Heart left ventricle (tissue), 13 donors: Measurements from ENCODE around the gene MDP1.

Experiments used
- CTCF ChIP-seq, 12 donors: fragments of 200-600 bp; sonication (generic) in 4 of 12; IDR thresholded peaks; one replicate each; pipeline versions ENCODE4 v1.5.0 to v1.8.0; 2018 to 2022; ENCODE audit warnings: antibody characterized with exemption in 12 of 12, mild to moderate bottlenecking in 5 of 12
- POLR2A ChIP-seq, 2 donors: fragments of 450-650 bp; IDR thresholded peaks; one replicate each; pipeline ENCODE4 v1.6.1; 2017; ENCODE audit warnings: antibody characterized with exemption in 2 of 2, mild to moderate bottlenecking in 2 of 2, moderate library complexity in 2 of 2
- donor health status: ischemic (EF 13 %, LVEDD 7.1; RV severe dilation, severe dysfunction).
- donor health status: DM: no; HTN: yes; CAD: no.
- donor health status: DM: no; HTN: no; CAD: no.
- donor health status: ischemic (EF 25% LVEDD 6.9; RV normal size, moderate dysfunction).
- donor health status: ischemic (EF 25% LVEDD 5.7; RV mildly dilated, moderate dysfunction).
- donor health status: ischemic (EF 35%, LVEDD 5.7; RV mildly dilated, moderate dysfunction).
- donor health status: nonischemic (EF 11% LVEDD 7.7; RV severe dilation, severe dysfunction).
- donor health status: DM: yes; HTN: yes; CAD: no.
- donor health status: PGD.
- donor health status: ischemic (EF 29% LVEDD 5.4; RV normal size, mild dysfunction).
- donor health status: nonischemic (EF 23%, LVEDD 6.1; RV moderate dilation, normal function).

DNA sequence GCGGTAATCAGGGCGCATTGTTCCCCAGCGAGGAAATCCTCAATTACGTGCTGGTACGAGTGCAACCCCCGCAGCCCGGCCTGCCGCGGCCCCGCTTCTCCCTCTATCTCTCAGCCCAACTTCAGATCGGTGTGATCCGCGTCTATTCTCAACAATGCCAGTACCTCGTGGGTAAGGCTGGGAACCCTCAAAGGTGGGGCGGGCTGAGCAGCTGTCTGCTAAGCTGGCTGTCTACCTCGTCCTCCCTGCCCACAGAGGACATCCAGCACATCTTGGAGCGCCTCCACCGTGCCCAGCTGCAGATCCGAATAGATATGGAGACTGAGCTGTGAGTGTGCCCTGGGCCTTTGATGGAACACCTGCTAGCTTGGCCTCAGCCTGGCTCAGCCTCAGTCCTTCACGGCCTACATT lies 43.0 kb downstream of the MDP1 start:
- TF ChIP-seq CTCF (IDR thresholded peaks at IDR 0.05) (no peak), POLR2A (IDR thresholded peaks at IDR 0.05) (no peak)
